Raji (cell line): ENCODE measurements around the gene ZNF599.

Experiments used
- POLR2A ChIP-seq: IDR thresholded peaks from 2 replicates; pipeline ENCODE4 v1.6.1; 2011; ENCODE audit warnings: low read depth, low read length, control low read depth; ENCODE audit not compliant: insufficient read depth

Gene ZNF599

DNA sequence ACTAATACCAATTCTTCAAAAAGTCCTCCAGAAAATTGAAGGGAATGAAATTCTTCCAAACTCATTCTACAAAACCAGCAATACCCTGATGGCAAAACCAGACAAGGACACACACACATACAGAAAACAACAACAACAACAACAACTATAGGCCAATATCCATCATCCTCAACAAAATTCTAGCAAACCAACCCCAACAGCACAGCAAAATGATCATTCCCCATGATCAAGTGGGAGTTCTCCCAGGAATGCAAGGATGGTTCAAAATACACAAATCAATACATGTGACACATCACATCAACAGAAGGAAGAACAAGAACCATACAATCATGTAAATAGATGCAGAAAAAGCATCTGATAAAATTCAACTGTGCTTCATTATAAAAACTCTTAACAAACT lies 57.7 kb downstream of the ZNF599 start:
- no peak for TF ChIP-seq POLR2A

DNA sequence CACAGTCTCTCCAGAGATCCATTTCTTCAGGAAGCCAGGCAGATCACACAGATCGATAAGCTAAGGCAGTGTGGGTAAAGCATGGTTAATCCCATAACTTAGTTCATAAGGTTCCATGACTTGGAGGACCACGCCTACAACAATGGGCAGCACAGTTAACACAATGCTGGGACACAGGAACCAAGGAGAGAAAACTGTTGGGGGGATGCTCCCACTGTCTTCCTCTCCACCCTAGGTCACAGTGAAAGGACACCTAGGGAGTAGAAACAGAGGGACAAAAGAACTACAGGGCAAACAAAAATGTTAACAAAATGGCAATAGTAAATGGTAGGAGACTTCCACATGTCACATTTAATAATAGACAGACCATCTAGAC lies 59.8 kb downstream of the ZNF599 start:
- TF ChIP-seq POLR2A, result no peak

DNA sequence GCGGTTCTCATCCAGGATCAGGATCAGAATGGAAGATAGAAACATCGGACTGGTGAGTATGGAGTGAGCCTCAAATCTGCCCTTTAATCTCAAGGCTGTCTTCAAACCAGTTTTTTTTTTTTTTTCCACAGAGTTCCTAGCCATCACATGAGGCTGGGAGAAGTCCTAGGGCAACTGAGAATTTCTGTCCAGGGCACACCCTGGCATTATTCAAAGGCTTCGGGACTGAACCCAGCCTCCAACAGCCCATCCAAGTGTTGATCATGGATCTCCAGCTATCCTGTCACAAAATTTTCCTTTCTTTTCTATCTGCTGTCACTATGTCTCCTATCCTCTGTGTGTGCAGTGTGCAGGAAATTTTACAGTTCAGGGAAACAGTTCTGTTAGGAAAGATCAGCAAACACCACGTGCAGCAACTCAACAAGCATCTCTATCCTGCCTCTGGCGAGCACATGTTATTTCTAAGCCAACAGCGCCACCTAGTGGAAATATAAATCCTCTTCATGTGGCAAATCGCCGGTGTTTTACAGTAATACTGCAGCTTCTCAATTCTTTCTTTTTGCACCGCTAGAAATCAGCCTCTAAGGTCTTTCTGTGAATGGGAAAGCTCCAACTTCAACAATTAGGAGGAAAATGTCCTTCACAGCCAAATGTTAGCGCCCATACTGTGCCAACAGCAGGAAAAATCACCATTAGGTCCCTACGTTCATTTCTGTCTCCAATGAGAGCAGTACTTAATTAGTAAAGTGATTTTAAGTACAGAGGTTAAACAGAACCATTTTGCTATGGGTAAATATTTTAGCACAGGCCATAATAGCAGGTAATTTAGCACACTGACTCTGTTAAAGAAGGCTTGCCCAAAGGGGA lies 60.4 kb downstream of the ZNF599 start:
- TF ChIP-seq POLR2A, result no peak

- no peak for TF ChIP-seq POLR2A
Observed at GRCh38 chr19:34711890-34712289, 61.1 kb downstream of the ZNF599 start.
